Right lobe of liver (tissue), 6 donors: Measurements from ENCODE around the gene GCK. TPM values are rescaled to one million over a fixed set of nuclear protein-coding genes. Genes with fewer than 3 reads are reported as not detected.

Source experiments
- ATAC-seq, 4 donors: fragments of 200-7000 bp; cut with Tn5 transposase; one replicate each; pipeline ENCODE4 v1.9.1; 2020; ENCODE audit warnings: mild to moderate bottlenecking in 4 of 4, moderate library complexity in 4 of 4
- DNase-seq, 3 donors: peaks; one replicate each; pipeline ENCODE4 v3.0.0-alpha.2; 2020
- H3K27ac ChIP-seq, 3 donors: fragments of 200-600 bp; one replicate each; pipeline ENCODE4 v1.8.0; 2022
- H3K27me3 ChIP-seq, 2 donors: fragments of 200-600 bp; one replicate each; pipeline ENCODE4 v1.8.0; 2022
- H3K36me3 ChIP-seq, 4 donors: fragments of 200-600 bp; sonication (generic) in 1 of 4; one replicate each; pipeline versions ENCODE4 v1.5.1 to v1.8.0; 2017 to 2022; ENCODE audit warnings: control low read depth in 1 of 4
- H3K4me1 ChIP-seq, 4 donors: fragments of 200-600 bp; sonication (generic) in 1 of 4; one replicate each; pipeline versions ENCODE4 v1.5.1 to v1.8.0; 2017 to 2022; ENCODE audit warnings: control low read depth in 1 of 4
- H3K4me3 ChIP-seq, 3 donors: fragments of 200-600 bp; one replicate each; pipeline ENCODE4 v1.8.0; 2022
- H3K9me3 ChIP-seq, 4 donors: fragments of 200-600 bp; sonication (generic) in 1 of 4; one replicate each; pipeline versions ENCODE4 v1.5.1 to v1.8.0; 2017 to 2022; ENCODE audit warnings: control low read depth in 1 of 4
- POLR2A ChIP-seq: fragments of 450-650 bp; IDR thresholded peaks from one replicate; pipeline ENCODE4 v1.6.1; 2017; ENCODE audit warnings: antibody characterized with exemption, mild to moderate bottlenecking
- WGBS: methylation state at CpG from one replicate; pipeline ENCODE4 v1.1.6; 2018; ENCODE audit warnings: low coverage, low lambda C conversion rate; ENCODE audit not compliant: insufficient coverage; ENCODE audit errors: missing lambda C conversion rate; 5-methylcytosine and 5-hydroxymethylcytosine counted together
- intact Hi-C, 2 donors: fragments of 100-400 bp; cut with DNase I; formaldehyde crosslinking; loops; one replicate each; pipeline versions ENCODE4 v1.11.2 to v1.14.1; 2022
- total RNA-seq, 6 experiments: library from RNA; depleted of rRNA in 2 of 6; stranded (reverse); fragments of >200 nt in 2 of 6; fragmentation: NEBNext Ultra II Directional in 3 of 6; extraction: Animal tissue kit (Norgen Biotek cat#: 25700) in 3 of 6; gene quantifications; one replicate each; pipeline versions ENCODE4 v1.1.0 to v1.2.4, GENCODE V29; 2016 to 2023
- TF ChIP-seq, protein P1 (sequence below), 4 donors: fragments of 200-600 bp in 3 of 4; fragments of 450-650 bp in 1 of 4; IDR thresholded peaks; one replicate each; pipeline versions ENCODE4 v1.5.1 to v1.8.0; 2016 to 2022; ENCODE audit warnings: antibody characterized with exemption in 4 of 4, mild to moderate bottlenecking in 2 of 4
- donor health status: DM: no; HTN: yes; CAD: no.
- donor health status: DM: no; HTN: no; CAD: no.
- donor health status: DM: no; HTN: no; CAD: no.
- donor health status: DM: no; HTN: yes; CAD: no.
- donor health status: DM: no; HTN: yes; CAD: no.

Gene GCK
- total RNA-seq, 6 experiments from 2014 or later: 0.50 to 5.9 (median 2.0) TPM

DNA sequence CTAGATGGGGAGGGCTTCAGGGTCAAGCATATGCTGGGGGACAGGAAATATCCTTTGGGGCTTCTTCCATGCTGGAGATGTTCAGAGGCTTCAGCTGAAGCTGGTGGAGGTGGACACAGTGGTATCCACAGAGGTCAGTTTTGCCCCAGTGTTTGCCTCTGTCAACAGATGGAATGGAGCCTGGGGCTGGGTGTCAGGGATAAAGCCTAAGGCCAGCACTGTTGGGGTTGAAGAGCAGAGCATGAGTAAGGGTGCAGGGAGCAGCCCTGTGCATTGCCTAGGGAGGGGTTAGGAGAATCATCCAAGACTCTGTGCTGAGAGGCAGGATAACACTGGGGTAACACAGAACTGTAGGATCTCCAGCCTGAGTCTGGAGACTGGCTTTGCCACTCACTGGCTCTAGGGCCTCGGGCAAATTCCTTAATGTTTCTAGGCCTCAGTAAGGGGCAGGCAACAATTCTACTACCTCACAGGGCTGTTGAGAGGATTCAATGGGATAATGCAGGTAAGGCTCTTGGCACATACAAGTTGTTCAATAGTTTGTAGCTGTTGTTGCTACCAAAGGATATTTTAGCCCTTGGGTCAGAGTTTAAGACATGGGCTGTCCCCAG, 26.3 kb downstream of the GCK start:
- Histone ChIP-seq H3K9me3 (no peaks in the 10 kb centered on the region), H3K4me3 (no peak overlapping the region), H3K36me3 (no peaks in the 10 kb centered on the region), H3K4me1 (peaks cover 0 to 54% (median 27%) of the 10 kb centered on the region in 4 donors), H3K27me3 (no peaks in the 10 kb centered on the region), H3K27ac (peak overlapping the region in 1 of 3 donors; percentile 60)
- intact Hi-C loops: no loop called here
- TF ChIP-seq POLR2A: no peak
- TF ChIP-seq, protein P1, sequence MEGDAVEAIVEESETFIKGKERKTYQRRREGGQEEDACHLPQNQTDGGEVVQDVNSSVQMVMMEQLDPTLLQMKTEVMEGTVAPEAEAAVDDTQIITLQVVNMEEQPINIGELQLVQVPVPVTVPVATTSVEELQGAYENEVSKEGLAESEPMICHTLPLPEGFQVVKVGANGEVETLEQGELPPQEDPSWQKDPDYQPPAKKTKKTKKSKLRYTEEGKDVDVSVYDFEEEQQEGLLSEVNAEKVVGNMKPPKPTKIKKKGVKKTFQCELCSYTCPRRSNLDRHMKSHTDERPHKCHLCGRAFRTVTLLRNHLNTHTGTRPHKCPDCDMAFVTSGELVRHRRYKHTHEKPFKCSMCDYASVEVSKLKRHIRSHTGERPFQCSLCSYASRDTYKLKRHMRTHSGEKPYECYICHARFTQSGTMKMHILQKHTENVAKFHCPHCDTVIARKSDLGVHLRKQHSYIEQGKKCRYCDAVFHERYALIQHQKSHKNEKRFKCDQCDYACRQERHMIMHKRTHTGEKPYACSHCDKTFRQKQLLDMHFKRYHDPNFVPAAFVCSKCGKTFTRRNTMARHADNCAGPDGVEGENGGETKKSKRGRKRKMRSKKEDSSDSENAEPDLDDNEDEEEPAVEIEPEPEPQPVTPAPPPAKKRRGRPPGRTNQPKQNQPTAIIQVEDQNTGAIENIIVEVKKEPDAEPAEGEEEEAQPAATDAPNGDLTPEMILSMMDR (IDR thresholded peaks at IDR 0.05): no peak
- ATAC-seq (peak; percentile 49 to 56 (median 50)), DNase-seq (peak in 2 of 3 donors; percentile 78 to 79)
- WGBS: no CpG with 5 or more reads among the region's 1 CpG

DNA sequence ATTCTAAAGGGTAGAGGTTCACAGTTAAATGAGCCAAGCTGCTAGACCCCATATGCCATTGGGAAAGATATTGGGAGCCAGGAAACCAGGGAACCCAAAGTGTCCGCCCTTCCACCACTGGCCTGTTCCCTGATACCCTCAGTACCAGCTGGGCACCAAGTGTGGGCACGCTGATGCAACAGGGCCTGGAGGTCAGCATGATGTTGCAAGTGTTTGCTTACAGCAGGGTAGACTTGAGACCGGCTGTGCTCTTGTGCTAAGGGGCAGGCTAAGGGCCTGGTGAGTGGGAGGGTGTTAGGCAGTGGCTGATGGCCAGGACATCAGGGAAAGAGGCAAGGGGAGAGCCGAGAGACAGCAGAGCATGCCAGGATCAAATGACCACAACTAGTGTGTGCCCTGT, 27.1 kb downstream of the GCK start:
- Histone ChIP-seq H3K27me3 (no peaks in the 10 kb centered on the region), H3K36me3 (no peaks in the 10 kb centered on the region), H3K27ac (peak overlapping the region in 1 of 3 donors; percentile 60), H3K4me1 (peaks cover 0 to 61% (median 30%) of the 10 kb centered on the region in 4 donors), H3K9me3 (no peaks in the 10 kb centered on the region), H3K4me3 (no peak overlapping the region)
- peak; percentile 84 to 96 (median 95) for DNase-seq
- peak; percentile 52 to 81 (median 77) for ATAC-seq
- 11% methylated on average over 3 of the region's 4 CpGs for WGBS
- intact Hi-C loops: no loop called here
- TF ChIP-seq, protein P1 (IDR thresholded peaks at IDR 0.05): no peak
- TF ChIP-seq POLR2A: no peak

DNA sequence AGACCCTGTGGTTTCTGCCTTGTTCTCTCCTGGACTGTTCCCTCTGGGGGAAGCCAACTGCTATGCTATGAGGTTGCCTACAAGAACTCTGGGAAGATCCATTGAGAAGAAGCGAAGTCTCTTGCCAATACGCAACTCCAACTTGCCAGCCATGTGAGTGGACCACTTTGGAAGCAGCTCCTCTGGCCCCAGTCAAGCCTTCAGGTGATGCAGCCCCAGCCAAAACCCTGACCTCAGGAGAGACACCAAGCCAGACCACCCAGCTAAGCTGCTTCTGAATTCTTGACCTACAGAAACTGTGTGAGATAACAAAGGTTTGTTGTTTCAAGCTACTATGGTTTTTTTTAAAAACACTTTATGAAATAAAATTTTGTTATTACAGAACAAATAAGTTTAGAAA, 27.9 kb downstream of the GCK start:
- Histone ChIP-seq H3K27me3 (no peaks in the 10 kb centered on the region), H3K9me3 (no peaks in the 10 kb centered on the region), H3K36me3 (no peaks in the 10 kb centered on the region), H3K27ac (no peak overlapping the region), H3K4me3 (no peak overlapping the region), H3K4me1 (peaks cover 0 to 67% (median 34%) of the 10 kb centered on the region in 4 donors)
- TF ChIP-seq, protein P1 (IDR thresholded peaks at IDR 0.05): no peak
- no peak for TF ChIP-seq POLR2A
- intact Hi-C loops: no loop called here
- ATAC-seq (no peak), DNase-seq (no peak)
- WGBS: no CpG with 5 or more reads among the region's 2 CpGs

DNA sequence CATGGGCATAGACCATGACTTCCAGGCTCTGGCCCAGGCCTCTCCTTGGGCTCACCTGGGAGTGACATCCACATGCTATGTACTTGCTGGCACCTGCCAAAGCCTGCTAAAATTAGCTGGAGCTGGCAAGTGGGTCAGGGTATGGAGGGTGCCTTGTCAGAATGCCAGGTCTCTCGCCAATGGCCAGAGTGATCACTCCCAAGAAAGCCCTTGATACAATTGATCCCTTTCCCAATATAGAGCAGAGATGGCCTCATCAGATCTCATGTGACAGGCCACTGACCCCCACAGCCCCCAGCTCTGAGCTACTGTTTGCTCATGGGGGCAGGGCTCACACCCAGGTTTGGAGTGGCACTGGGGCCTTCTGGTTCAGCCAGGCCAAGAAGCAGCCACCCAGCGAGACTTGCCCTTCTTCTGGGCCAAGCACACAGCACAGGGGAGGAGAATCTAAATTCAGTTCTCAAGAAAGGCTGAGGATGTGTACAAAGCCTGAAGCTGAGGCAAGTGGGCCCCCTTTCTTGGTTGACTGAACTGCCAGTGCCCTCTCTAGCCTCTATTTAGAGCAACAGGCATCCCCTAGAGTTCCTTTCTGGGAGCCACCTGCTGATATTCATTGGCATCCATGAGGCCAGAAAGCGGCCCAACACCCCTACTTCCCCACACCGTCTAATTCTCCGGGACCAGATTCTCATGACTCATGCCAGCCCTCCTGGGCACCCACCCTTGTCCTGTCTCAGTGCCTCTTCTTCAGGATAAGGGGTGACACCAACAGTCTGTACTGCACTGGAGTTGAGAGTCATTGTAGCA, 29.2 kb downstream of the GCK start:
- no peak overlapping the region for H3K4me3 ChIP-seq
- H3K36me3 ChIP-seq: no peaks in the 10 kb centered on the region
- H3K27me3 ChIP-seq: no peaks in the 10 kb centered on the region
- H3K27ac ChIP-seq: peak overlapping the region in 2 of 3 donors; percentile 32 to 73
- TF ChIP-seq, protein P1 (IDR thresholded peaks at IDR 0.05): no peak
- TF ChIP-seq POLR2A: no peak
- peaks cover 0 to 79% (median 39%) of the 10 kb centered on the region in 4 donors for H3K4me1 ChIP-seq
- intact Hi-C loops: no loop called here
- peak; percentile 20 to 66 (median 64) for ATAC-seq
- peak; percentile 54 to 95 (median 93) for DNase-seq
- no peaks in the 10 kb centered on the region for H3K9me3 ChIP-seq
- 63% methylated on average over 1 of the region's 5 CpGs for WGBS
